Measurements from ENCODE around the gene CKAP2L.

DNA sequence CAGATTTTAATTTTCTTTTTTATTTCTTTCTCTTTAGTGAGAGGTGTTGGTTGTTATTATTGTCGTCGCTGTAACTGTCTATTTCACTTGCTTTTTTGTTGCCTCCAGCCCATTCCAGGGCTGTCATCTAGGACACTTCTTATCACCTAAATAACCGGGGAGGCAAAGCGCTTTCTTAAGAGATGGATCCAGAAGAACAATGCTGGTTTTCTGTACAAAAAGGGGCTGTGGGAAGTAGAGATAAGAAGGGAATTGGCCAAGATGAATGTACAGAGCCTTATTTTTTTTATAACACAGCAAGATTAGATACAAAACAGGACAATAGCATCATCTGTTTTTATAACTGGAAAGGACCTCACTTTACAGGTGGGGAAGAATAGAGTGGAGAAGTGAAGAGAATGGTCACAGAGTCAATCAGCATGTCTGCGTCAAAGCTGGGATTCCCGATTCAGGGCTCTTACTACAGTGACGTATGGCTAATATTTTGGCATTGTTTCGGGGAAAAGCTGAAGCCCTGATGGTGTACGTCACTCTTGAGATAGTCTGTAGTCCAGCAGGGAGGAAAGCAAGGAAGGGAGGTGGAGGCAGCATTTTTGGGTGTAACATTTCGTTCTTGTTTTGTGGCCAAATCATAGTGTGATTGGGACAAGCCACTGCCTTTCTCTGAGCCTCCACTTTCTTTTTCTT, 49.0 kb upstream of the CKAP2L start:
- TF ChIP-seq, protein P1, sequence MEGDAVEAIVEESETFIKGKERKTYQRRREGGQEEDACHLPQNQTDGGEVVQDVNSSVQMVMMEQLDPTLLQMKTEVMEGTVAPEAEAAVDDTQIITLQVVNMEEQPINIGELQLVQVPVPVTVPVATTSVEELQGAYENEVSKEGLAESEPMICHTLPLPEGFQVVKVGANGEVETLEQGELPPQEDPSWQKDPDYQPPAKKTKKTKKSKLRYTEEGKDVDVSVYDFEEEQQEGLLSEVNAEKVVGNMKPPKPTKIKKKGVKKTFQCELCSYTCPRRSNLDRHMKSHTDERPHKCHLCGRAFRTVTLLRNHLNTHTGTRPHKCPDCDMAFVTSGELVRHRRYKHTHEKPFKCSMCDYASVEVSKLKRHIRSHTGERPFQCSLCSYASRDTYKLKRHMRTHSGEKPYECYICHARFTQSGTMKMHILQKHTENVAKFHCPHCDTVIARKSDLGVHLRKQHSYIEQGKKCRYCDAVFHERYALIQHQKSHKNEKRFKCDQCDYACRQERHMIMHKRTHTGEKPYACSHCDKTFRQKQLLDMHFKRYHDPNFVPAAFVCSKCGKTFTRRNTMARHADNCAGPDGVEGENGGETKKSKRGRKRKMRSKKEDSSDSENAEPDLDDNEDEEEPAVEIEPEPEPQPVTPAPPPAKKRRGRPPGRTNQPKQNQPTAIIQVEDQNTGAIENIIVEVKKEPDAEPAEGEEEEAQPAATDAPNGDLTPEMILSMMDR (IDR thresholded peaks at IDR 0.05) = no peak
- TF ChIP-seq EP300 (IDR thresholded peaks at IDR 0.05) (no peak), POLR2A (IDR thresholded peaks at IDR 0.05) (no peak)
